ENCODE measurements around the gene MRO. TPM values are rescaled to one million over a fixed set of nuclear protein-coding genes. Genes with fewer than 3 reads are reported as not detected.
"Not testable (repeated sequence)": the region's sequence is repeated elsewhere in the genome, so short reads cannot be mapped to it uniquely, and the experiment has no call there.

The MRO gene
- total and polyA plus RNA-seq, 8 donors = 0.13 to 2.0 (median 1.3) TPM; not detected in 3

DNA sequence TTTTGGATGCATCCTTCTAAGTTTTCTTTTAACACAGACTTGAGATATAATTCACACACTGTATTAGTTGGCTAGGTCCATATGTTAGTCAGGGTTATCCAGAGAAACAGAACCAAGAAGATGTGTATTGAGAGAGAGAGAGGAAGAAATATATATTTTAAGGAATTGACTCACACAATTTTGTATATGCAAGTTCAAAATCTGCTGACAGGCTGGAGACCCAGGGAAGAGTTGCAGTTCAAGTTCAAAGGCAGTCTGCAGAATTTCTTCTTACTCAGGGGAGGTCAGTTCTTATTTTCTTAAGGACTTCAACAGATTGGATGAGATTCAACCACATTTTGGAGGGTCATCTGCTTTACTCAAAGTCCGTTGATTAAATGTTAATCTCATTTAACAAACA is 23.0 kb upstream of the MRO start:
- no peaks in the 10 kb centered on the region for H3K9me3 ChIP-seq
- H3K4me1 ChIP-seq = peaks cover 0 to 12% (median 0%) of the 10 kb centered on the region in 4 donors
- WGBS, 5 donors = 0 to 39% (median 0%) methylated on average over 1 of the region's 1 CpG
- intact Hi-C loops (cut with DNase I; ENCODE audit: low total_unique reads) = no loop called here
- no peak for TF ChIP-seq POLR2A (IDR thresholded peaks at IDR 0.05)
- TF ChIP-seq POLR2AphosphoS5 (IDR thresholded peaks at IDR 0.05) = no peak
- TF ChIP-seq EP300 (IDR thresholded peaks at IDR 0.05) = no peak
- DNase-seq = no peak
- H3K27me3 ChIP-seq = no peaks in the 10 kb centered on the region
- H3K27ac ChIP-seq = no peak overlapping the region
- H3K36me3 ChIP-seq = no peaks in the 10 kb centered on the region
- no peak overlapping the region for H3K4me3 ChIP-seq

- no peak for TF ChIP-seq POLR2AphosphoS5 (IDR thresholded peaks at IDR 0.05)
- TF ChIP-seq EP300 (IDR thresholded peaks at IDR 0.05) = no peak
- TF ChIP-seq, protein P1, sequence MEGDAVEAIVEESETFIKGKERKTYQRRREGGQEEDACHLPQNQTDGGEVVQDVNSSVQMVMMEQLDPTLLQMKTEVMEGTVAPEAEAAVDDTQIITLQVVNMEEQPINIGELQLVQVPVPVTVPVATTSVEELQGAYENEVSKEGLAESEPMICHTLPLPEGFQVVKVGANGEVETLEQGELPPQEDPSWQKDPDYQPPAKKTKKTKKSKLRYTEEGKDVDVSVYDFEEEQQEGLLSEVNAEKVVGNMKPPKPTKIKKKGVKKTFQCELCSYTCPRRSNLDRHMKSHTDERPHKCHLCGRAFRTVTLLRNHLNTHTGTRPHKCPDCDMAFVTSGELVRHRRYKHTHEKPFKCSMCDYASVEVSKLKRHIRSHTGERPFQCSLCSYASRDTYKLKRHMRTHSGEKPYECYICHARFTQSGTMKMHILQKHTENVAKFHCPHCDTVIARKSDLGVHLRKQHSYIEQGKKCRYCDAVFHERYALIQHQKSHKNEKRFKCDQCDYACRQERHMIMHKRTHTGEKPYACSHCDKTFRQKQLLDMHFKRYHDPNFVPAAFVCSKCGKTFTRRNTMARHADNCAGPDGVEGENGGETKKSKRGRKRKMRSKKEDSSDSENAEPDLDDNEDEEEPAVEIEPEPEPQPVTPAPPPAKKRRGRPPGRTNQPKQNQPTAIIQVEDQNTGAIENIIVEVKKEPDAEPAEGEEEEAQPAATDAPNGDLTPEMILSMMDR (IDR thresholded peaks at IDR 0.05) = no peak
- TF ChIP-seq POLR2A (IDR thresholded peaks at IDR 0.05) = no peak
- 21 to 52% (median 48%) methylated on average over 3 of the region's 3 CpGs for WGBS, 5 donors
Measured at GRCh38 chr18:50839996-50840395, 20.2 kb upstream of the MRO start.

DNA sequence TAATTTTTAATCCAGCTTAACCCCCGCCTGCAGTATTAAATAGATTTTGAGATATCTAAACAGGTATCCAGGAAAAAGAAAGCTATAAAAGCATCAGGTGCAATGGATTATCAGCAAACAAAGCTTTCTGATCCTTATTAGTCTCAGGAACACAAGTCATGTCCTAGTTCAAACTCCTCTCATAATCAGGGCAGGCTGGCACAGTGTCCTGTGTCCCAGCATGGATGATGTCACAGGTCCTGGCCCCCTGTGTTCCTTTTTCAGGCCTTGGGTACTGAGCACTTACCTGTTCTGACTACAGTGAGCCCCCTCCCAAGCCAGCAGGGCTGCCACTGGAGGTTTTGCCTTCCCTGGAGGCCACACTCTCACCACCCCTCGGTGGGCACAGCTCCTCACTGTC is 19.5 kb upstream of the MRO start:
- no peak for DNase-seq
- 73 to 87% (median 82%) methylated on average over 2 of the region's 2 CpGs for WGBS, 5 donors
- Histone ChIP-seq H3K4me1 (peaks cover 0 to 21% (median 0%) of the 10 kb centered on the region in 4 donors), H3K27me3 (no peaks in the 10 kb centered on the region), H3K36me3 (no peaks in the 10 kb centered on the region), H3K9me3 (no peaks in the 10 kb centered on the region), H3K4me3 (no peak overlapping the region), H3K27ac (no peak overlapping the region)
- intact Hi-C loops (cut with DNase I; ENCODE audit: low total_unique reads) = no loop called here
- TF ChIP-seq POLR2AphosphoS5 (IDR thresholded peaks at IDR 0.05) (no peak), POLR2A (IDR thresholded peaks at IDR 0.05) (no peak)

More at GRCh38 chr18:50839996-50840395, 20.2 kb upstream of the MRO start:
- DNase-seq = peak in 1 of 2 donors; percentile 25
- no peak overlapping the region for H3K27ac ChIP-seq
- H3K4me1 ChIP-seq = peaks cover 0 to 21% (median 0%) of the 10 kb centered on the region in 4 donors
- no peaks in the 10 kb centered on the region for H3K27me3 ChIP-seq
- intact Hi-C loops (cut with DNase I; ENCODE audit: low total_unique reads) = no loop called here
- H3K36me3 ChIP-seq = no peaks in the 10 kb centered on the region
- no peaks in the 10 kb centered on the region for H3K9me3 ChIP-seq
- H3K4me3 ChIP-seq = no peak overlapping the region

GRCh38 chr18:50836521-50836957 is 16.7 kb upstream of the MRO start:
- intact Hi-C loops (cut with DNase I; ENCODE audit: low total_unique reads) = no loop called here
- peak overlapping the region in 1 of 5 donors; percentile 29 for H3K27ac ChIP-seq
- no peaks in the 10 kb centered on the region for H3K27me3 ChIP-seq

DNA sequence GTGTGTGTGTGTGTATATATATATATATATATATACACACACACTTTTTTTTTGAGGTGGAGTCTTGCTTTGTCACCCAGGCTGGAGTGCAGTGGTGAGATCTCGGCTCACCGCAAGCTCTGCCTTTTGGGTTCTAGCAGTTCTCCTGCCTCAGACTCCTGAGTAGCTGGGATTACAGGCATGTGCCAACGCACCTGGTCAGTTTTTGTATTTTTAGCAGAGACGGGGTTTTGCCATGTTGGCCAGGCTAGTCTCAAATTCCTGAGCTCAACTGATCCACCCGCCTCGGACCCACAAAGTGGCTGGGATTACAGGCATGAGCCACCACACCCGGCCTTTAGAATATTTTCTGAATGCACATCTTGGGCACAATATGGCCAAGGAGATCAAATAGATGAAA is 13.7 kb upstream of the MRO start:
- H3K36me3 ChIP-seq; H3K27ac ChIP-seq; H3K4me3 ChIP-seq; DNase-seq; H3K27me3 ChIP-seq; H3K9me3 ChIP-seq; intact Hi-C loops (cut with DNase I; ENCODE audit: low total_unique reads): not testable (repeated sequence)
- 94 to 96% (median 95%) methylated on average over 7 of the region's 7 CpGs for WGBS, 5 donors
- peaks cover 0 to 15% (median 0%) of the 10 kb centered on the region in 4 donors for H3K4me1 ChIP-seq

More at GRCh38 chr18:50836521-50836957, 16.7 kb upstream of the MRO start:
- Histone ChIP-seq H3K36me3 (no peaks in the 10 kb centered on the region), H3K4me3 (no peak overlapping the region), H3K4me1 (peaks cover 0 to 21% (median 0%) of the 10 kb centered on the region in 4 donors), H3K9me3 (no peaks in the 10 kb centered on the region)
- TF ChIP-seq, protein P1 (IDR thresholded peaks at IDR 0.05) = no peak
- TF ChIP-seq POLR2AphosphoS5 (IDR thresholded peaks at IDR 0.05) = peak in 1 of 3 donors; percentile 39
- DNase-seq = peak in 1 of 2 donors; percentile 62
- WGBS, 5 donors = 48 to 70% (median 60%) methylated on average over 2 of the region's 2 CpGs

DNA sequence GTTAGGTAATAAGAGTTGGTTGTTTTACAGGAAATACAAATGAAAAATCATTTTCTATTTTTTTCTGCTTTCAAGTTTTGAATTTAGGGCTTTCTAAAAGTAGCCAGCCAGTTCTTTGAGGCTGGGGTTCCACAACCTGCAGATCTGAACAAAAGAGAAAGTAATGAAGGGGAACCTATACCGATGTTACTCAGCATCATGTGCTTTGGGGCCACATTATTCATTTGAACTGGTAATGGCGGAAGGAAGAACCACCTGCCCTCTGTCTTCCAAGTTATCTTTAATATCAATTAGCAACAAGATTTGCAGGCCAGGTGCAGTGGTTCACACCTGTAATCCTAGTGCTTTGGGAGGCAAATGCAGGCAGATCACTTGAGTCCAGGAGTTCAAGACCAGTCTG is 12.9 kb upstream of the MRO start:
- no peak for DNase-seq
- H3K9me3 ChIP-seq = no peaks in the 10 kb centered on the region
- TF ChIP-seq, protein P1 (IDR thresholded peaks at IDR 0.05) = no peak
- TF ChIP-seq POLR2A (IDR thresholded peaks at IDR 0.05) (no peak), POLR2AphosphoS5 (IDR thresholded peaks at IDR 0.05) (no peak), EP300 (IDR thresholded peaks at IDR 0.05) (no peak)
- no peaks in the 10 kb centered on the region for H3K27me3 ChIP-seq
- WGBS, 5 donors = 79 to 95% (median 92%) methylated on average over 2 of the region's 2 CpGs
- no peak overlapping the region for H3K27ac ChIP-seq
- peaks cover 0 to 15% (median 0%) of the 10 kb centered on the region in 4 donors for H3K4me1 ChIP-seq
- intact Hi-C loops (cut with DNase I; ENCODE audit: low total_unique reads) = no loop called here
- H3K4me3 ChIP-seq = no peak overlapping the region
- H3K36me3 ChIP-seq = no peaks in the 10 kb centered on the region
